Testis (tissue), 3 donors: ENCODE data around the gene TACC2. TPM values are rescaled to one million over a fixed set of nuclear protein-coding genes. Genes with fewer than 3 reads are reported as not detected.

ENCODE experiments used
- DNase-seq: peaks from one replicate; pipeline ENCODE4 v3.0.0-alpha.2; 2019
- H3K27ac ChIP-seq, 2 donors: fragments of 200-600 bp; sonication (generic); one replicate each; pipeline ENCODE4 v1.5.1; 2019
- H3K27me3 ChIP-seq: fragments of 200-600 bp; sonication (generic); one replicate; pipeline ENCODE4 v1.5.1; 2019
- H3K36me3 ChIP-seq: fragments of 200-600 bp; sonication (generic); one replicate; pipeline ENCODE4 v1.5.1; 2017; ENCODE audit warnings: low read depth; ENCODE audit errors: missing control alignments
- H3K4me1 ChIP-seq: fragments of 200-600 bp; sonication (generic); one replicate; pipeline ENCODE4 v1.5.1; 2019
- H3K4me3 ChIP-seq, 2 donors: fragments of 200-600 bp; sonication (generic); one replicate each; pipeline ENCODE4 v1.5.1; 2017 to 2019
- H3K9me3 ChIP-seq: fragments of 200-600 bp; sonication (generic); one replicate; pipeline ENCODE4 v1.5.1; 2017
- CTCF ChIP-seq, 3 experiments: fragments of 450-650 bp in 2 of 3; fragments of 200-600 bp in 1 of 3; sonication (generic) in 1 of 3; IDR thresholded peaks; one replicate each; pipeline ENCODE4 v1.5.1; 2016 to 2019; ENCODE audit warnings: antibody characterized with exemption in 3 of 3, mild to moderate bottlenecking in 2 of 3, moderate library complexity in 1 of 3
- POLR2A ChIP-seq: fragments of 450-650 bp; IDR thresholded peaks from one replicate; pipeline ENCODE4 v1.6.1; 2017; ENCODE audit warnings: antibody characterized with exemption, mild to moderate bottlenecking, moderate library complexity
- WGBS, 2 donors: methylation state at CpG; one replicate each; pipeline ENCODE4 v1.1.5; 2018; 5-methylcytosine and 5-hydroxymethylcytosine counted together
- intact Hi-C: fragments of 100-400 bp; cut with DNase I; formaldehyde crosslinking; loops from one replicate; pipeline ENCODE4 v1.15.1; 2023; ENCODE audit warnings: low total_unique reads
- polyA plus RNA-seq: library from polyadenylated mRNA; stranded (reverse); fragments of 350-450 nt; fragmentation: Illumina TruSeq; extraction: RNeasy Lipid Tissue Mini Kit (QIAGEN cat#74804); gene quantifications from one replicate; pipeline ENCODE4 v1.2.3, GENCODE V29; 2014; ENCODE audit warnings: low read depth, low replicate concordance; ENCODE audit not compliant: insufficient read depth
- total RNA-seq, 2 donors: library from RNA; depleted of rRNA; stranded (reverse); fragments of >200 nt; gene quantifications; one replicate each; pipeline ENCODE4 v1.2.3, GENCODE V29; 2016

The TACC2 gene
- total and polyA plus RNA-seq, 3 donors from 2014 or later = 18.0 to 24.2 (median 21.3) TPM

- no peak for TF ChIP-seq CTCF (IDR thresholded peaks at IDR 0.05)
- no peak for TF ChIP-seq POLR2A
Observed at GRCh38 chr10:122264931-122265330, 276.0 kb downstream of the TACC2 start.

GRCh38 chr10:122265896-122266295, 276.9 kb downstream of the TACC2 start:
- 64 to 71% methylated on average over 6 of the region's 6 CpGs for WGBS, 2 donors
- Histone ChIP-seq H3K27me3 (no peaks in the 10 kb centered on the region), H3K27ac (no peak overlapping the region), H3K4me3 (no peak overlapping the region), H3K4me1 (no peaks in the 10 kb centered on the region), H3K36me3 (no peaks in the 10 kb centered on the region), H3K9me3 (no peaks in the 10 kb centered on the region)
- no peak for DNase-seq
- TF ChIP-seq POLR2A (no peak), CTCF (IDR thresholded peaks at IDR 0.05) (no peak)
- intact Hi-C loops = no loop called here

More at GRCh38 chr10:122264931-122265330, 276.0 kb downstream of the TACC2 start:
- intact Hi-C loops = no loop called here
- no peak for DNase-seq
- H3K27ac ChIP-seq = no peak overlapping the region
- H3K27me3 ChIP-seq = no peaks in the 10 kb centered on the region
- H3K36me3 ChIP-seq = no peaks in the 10 kb centered on the region
- no peaks in the 10 kb centered on the region for H3K9me3 ChIP-seq
- 91 to 100% methylated on average over 2 to 8 of the region's 8 CpGs for WGBS, 2 donors
- no peak overlapping the region for H3K4me3 ChIP-seq
- no peaks in the 10 kb centered on the region for H3K4me1 ChIP-seq

- 50 to 55% methylated on average over 10 to 14 of the region's 14 CpGs for WGBS, 2 donors
- Histone ChIP-seq H3K4me1 (no peaks in the 10 kb centered on the region), H3K4me3 (no peak overlapping the region), H3K9me3 (no peaks in the 10 kb centered on the region), H3K27me3 (no peaks in the 10 kb centered on the region), H3K27ac (no peak overlapping the region), H3K36me3 (no peaks in the 10 kb centered on the region)
- peak; percentile 74 for DNase-seq
- intact Hi-C loops = no loop called here
- TF ChIP-seq POLR2A (no peak), CTCF (IDR thresholded peaks at IDR 0.05) (peak in 2 of 3 experiments; percentile 75 to 82)
Observed at GRCh38 chr10:122267849-122268737, 279.1 kb downstream of the TACC2 start.

GRCh38 chr10:122269059-122269687, 280.2 kb downstream of the TACC2 start:
- H3K36me3 ChIP-seq = no peaks in the 10 kb centered on the region
- H3K9me3 ChIP-seq = no peaks in the 10 kb centered on the region
- H3K27ac ChIP-seq = no peak overlapping the region
- intact Hi-C loops = no loop called here
- H3K4me1 ChIP-seq = no peaks in the 10 kb centered on the region
- H3K4me3 ChIP-seq = no peak overlapping the region
- no peaks in the 10 kb centered on the region for H3K27me3 ChIP-seq
- WGBS, 2 donors = 79 to 83% methylated on average over 10 of the region's 10 CpGs
- no peak for DNase-seq
- TF ChIP-seq CTCF (IDR thresholded peaks at IDR 0.05) (no peak), POLR2A (no peak)
